Esophagus squamous epithelium (tissue), 5 donors: Measurements from ENCODE around the gene UBAC2. TPM values are rescaled to one million over a fixed set of nuclear protein-coding genes. Genes with fewer than 3 reads are reported as not detected.

Source experiments
- DNase-seq: peaks from one replicate; lab custom pipeline; 2025; lab: John Stamatoyannopoulos, UW
- H3K27ac ChIP-seq, 4 donors: fragments of 200-600 bp; sonication (generic); one replicate each; pipeline ENCODE4 v1.5.1; 2016 to 2019; ENCODE audit warnings: mild to moderate bottlenecking in 1 of 4
- H3K27me3 ChIP-seq, 4 donors: fragments of 200-600 bp; sonication (generic); 1 replicate in 3 of 4; 2 replicates in 1 of 4; pipeline versions ENCODE4 v1.5.1 to v1.6.0; 2017 to 2021; ENCODE audit warnings: antibody characterized with exemption in 1 of 4
- H3K36me3 ChIP-seq, 3 donors: fragments of 200-600 bp; sonication (generic); one replicate each; pipeline ENCODE4 v1.5.1; 2016 to 2019
- H3K4me1 ChIP-seq, 3 donors: fragments of 200-600 bp; sonication (generic); one replicate each; pipeline ENCODE4 v1.5.1; 2017 to 2019
- H3K4me3 ChIP-seq, 4 donors: fragments of 200-600 bp; sonication (generic); 1 replicate in 3 of 4; 2 replicates in 1 of 4; pipeline ENCODE4 v1.5.1; 2016 to 2019; ENCODE audit warnings: mild to moderate bottlenecking in 2 of 4, moderate library complexity in 1 of 4
- H3K9me3 ChIP-seq, 3 donors: fragments of 200-600 bp; sonication (generic); one replicate each; pipeline ENCODE4 v1.5.1; 2016 to 2019
- POLR2A ChIP-seq, 4 donors: fragments of 450-650 bp; IDR thresholded peaks; one replicate each; pipeline ENCODE4 v1.6.1; 2017; ENCODE audit warnings: antibody characterized with exemption in 4 of 4, mild to moderate bottlenecking in 4 of 4, moderate library complexity in 3 of 4
- WGBS, 2 donors: methylation state at CpG; one replicate each; pipeline ENCODE4 v1.1.5; 2018; 5-methylcytosine and 5-hydroxymethylcytosine counted together
- intact Hi-C: fragments of 100-400 bp; cut with DNase I; formaldehyde crosslinking; loops from one replicate; pipeline ENCODE4 v1.15.0; 2022
- total RNA-seq, 4 donors: library from RNA; depleted of rRNA; stranded (reverse); fragments of >200 nt; gene quantifications; one replicate each; pipeline ENCODE4 v1.1.0, GENCODE V29; 2016
- TF ChIP-seq, protein P1 (sequence below), 6 experiments: fragments of 450-650 bp in 4 of 6; fragments of 200-600 bp in 2 of 6; sonication (generic) in 2 of 6; IDR thresholded peaks; one replicate each; pipeline ENCODE4 v1.5.1; 2016 to 2019; ENCODE audit warnings: antibody characterized with exemption in 6 of 6, mild to moderate bottlenecking in 4 of 6, moderate library complexity in 4 of 6
- donor health status: DM: yes; HTN: yes; CAD: no.

UBAC2 gene
- total RNA-seq, 4 donors from 2014 or later = 60.8 to 84.6 (median 75.0) TPM

DNA sequence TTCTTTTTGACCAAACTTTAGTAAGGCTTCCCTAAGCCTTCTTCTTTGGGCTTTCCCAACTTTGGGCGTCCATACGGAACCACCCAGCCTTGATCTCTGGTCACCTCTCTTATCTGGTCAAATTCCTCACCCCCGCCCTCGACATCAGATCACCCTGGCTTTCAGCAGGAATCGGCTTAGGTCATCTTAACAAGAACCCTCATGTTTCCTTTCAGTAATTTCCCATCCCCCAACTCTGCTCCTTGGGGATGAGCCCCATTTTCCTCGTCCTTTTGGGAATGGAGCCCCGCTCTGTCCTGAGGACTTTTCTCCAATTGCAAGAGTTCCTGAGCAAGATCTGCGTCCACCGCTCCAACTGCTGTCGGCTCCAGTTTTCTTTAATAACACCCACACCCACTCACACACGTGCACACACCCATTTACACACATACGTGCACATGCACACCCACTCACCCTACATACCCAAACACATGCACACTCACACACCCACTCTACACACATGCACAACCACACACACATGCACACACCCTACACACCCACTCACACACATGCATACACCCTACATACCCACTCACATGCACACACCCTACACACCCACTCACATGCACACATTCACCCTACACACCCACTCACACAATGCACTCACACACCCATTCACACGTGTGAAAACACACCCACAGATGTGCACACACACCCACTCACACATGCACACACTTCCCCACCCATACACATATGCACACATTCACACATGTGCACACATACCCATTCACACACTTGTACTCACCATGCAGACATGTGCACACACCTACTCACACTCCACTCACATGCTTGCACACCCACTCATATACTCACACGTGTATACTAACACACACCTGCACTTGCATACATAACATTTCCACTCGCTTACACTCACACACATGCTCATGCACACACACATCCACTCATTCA lies 213.7 kb downstream of the UBAC2 start:
- peaks cover 0 to 3% (median 0%) of the 10 kb centered on the region in 3 donors for H3K4me1 ChIP-seq
- no peak overlapping the region for H3K27ac ChIP-seq
- peaks cover 0 to 30% (median 0%) of the 10 kb centered on the region in 4 donors for H3K27me3 ChIP-seq
- H3K36me3 ChIP-seq = no peaks in the 10 kb centered on the region
- H3K4me3 ChIP-seq = no peak overlapping the region
- TF ChIP-seq, protein P1, sequence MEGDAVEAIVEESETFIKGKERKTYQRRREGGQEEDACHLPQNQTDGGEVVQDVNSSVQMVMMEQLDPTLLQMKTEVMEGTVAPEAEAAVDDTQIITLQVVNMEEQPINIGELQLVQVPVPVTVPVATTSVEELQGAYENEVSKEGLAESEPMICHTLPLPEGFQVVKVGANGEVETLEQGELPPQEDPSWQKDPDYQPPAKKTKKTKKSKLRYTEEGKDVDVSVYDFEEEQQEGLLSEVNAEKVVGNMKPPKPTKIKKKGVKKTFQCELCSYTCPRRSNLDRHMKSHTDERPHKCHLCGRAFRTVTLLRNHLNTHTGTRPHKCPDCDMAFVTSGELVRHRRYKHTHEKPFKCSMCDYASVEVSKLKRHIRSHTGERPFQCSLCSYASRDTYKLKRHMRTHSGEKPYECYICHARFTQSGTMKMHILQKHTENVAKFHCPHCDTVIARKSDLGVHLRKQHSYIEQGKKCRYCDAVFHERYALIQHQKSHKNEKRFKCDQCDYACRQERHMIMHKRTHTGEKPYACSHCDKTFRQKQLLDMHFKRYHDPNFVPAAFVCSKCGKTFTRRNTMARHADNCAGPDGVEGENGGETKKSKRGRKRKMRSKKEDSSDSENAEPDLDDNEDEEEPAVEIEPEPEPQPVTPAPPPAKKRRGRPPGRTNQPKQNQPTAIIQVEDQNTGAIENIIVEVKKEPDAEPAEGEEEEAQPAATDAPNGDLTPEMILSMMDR (IDR thresholded peaks at IDR 0.05) = no peak
- TF ChIP-seq POLR2A (IDR thresholded peaks at IDR 0.05) = no peak
- DNase-seq = no peak
- 69 to 79% methylated on average over 15 of the region's 15 CpGs for WGBS, 2 donors
- no peaks in the 10 kb centered on the region for H3K9me3 ChIP-seq
- intact Hi-C loops = no loop called here

DNA sequence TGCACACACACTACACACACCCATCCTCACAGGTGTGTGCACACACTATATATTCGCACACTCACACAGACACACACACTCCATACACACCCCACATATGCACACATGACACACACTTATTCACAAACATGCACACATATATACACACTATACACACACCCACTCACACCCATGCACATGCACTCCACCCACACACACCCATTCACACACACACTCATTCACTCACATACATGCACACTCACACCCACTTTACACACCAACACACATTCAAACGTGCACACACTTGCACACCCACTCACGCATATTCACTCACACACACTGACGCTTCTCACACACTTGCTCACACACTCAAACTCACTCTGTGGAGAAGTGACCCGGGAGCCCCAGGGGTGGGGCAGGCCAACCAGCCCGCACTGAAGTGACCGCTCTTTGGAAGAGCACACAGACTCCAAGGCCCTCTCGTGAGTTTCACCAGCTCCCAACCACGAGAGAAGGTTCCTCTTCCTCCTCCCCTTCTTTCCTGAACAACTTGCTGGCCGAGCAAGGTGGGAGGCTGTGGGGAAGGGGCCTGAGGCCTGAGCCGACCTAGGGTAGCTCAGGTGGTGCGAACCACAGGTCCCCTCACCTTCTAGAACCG lies 214.5 kb downstream of the UBAC2 start:
- Histone ChIP-seq H3K27ac (peak overlapping the region in 1 of 4 donors; percentile 56), H3K36me3 (no peaks in the 10 kb centered on the region), H3K4me1 (peaks cover 0 to 3% (median 0%) of the 10 kb centered on the region in 3 donors), H3K9me3 (no peaks in the 10 kb centered on the region), H3K4me3 (no peak overlapping the region), H3K27me3 (peaks cover 0 to 35% (median 0%) of the 10 kb centered on the region in 4 donors)
- TF ChIP-seq, protein P1 (IDR thresholded peaks at IDR 0.05) = no peak
- no peak for TF ChIP-seq POLR2A (IDR thresholded peaks at IDR 0.05)
- no peak for DNase-seq
- 76 to 91% methylated on average over 9 to 13 of the region's 13 CpGs for WGBS, 2 donors
- intact Hi-C loops = no loop called here

DNA sequence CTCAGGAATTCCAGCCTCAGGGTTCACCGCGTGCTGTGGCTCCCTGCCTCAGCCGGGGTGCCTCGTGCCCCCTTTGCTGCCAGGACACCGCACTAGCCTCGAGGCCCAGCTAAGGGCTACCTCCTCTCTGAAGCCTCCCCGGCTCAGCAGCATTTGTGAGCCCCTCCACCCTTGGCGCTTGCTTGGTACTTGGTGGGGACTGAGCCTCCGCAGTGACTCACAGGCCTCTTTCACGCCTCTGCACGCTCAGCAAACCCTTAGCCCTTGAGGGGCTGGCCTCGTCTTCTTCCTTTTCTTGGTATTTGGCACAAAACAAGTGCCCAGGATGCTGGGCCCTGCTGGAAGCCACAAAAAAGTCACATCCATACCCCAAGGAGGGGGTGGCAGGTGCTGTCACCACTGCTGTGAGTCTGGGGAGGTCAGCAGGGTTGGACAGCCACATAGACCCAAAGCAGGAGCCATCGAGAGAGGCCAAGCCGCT lies 215.2 kb downstream of the UBAC2 start:
- no peaks in the 10 kb centered on the region for H3K36me3 ChIP-seq
- TF ChIP-seq POLR2A (IDR thresholded peaks at IDR 0.05) = no peak
- TF ChIP-seq, protein P1 (IDR thresholded peaks at IDR 0.05) = no peak
- intact Hi-C loops = no loop called here
- no peak overlapping the region for H3K4me3 ChIP-seq
- 43 to 100% methylated on average over 2 to 4 of the region's 14 CpGs for WGBS, 2 donors
- peak overlapping the region in 1 of 4 donors; percentile 56 for H3K27ac ChIP-seq
- H3K4me1 ChIP-seq = peaks cover 0 to 3% (median 0%) of the 10 kb centered on the region in 3 donors
- peaks cover 0 to 42% (median 0%) of the 10 kb centered on the region in 4 donors for H3K27me3 ChIP-seq
- no peaks in the 10 kb centered on the region for H3K9me3 ChIP-seq
- DNase-seq = no peak

DNA sequence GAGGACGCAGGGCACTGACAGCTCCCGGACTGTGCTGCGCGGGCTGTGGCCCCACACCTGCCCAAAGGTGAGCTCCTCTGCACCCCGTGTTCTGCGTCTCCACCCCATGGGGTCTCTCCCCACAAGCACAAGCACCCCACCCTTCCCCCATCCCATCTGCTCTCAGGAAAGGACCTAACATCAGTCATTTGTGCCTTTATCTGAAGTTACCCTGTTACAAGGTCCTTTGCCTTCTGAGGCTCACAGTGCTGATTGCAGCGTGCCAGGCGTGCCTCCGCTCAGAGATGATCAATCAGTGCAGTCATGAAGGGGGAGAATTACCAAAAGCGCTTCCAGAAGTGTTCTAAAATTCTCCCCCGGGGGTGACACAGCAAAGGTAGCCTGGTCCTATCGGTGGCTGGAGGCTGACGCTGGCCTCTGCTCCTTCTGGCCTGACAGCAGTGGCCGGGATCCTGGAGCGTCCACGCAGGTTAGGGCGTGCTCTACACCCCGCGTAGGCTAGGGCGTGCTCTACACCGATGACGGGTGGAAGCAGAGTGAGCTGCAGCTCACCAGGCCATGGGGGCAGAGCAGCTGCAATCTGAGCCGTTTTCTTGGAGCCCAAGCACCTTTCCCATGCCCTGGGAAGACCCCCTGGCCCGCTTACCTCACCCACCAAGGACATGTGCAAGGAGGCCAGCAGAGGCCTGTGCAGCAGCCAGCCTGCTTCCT lies 215.9 kb downstream of the UBAC2 start:
- Histone ChIP-seq H3K36me3 (no peaks in the 10 kb centered on the region), H3K9me3 (no peaks in the 10 kb centered on the region), H3K27ac (no peak overlapping the region), H3K27me3 (peaks cover 0 to 44% (median 0%) of the 10 kb centered on the region in 4 donors), H3K4me1 (peaks cover 0 to 3% (median 0%) of the 10 kb centered on the region in 3 donors), H3K4me3 (no peak overlapping the region)
- intact Hi-C loops = no loop called here
- 89 to 96% methylated on average over 9 to 10 of the region's 24 CpGs for WGBS, 2 donors
- TF ChIP-seq, protein P1 (IDR thresholded peaks at IDR 0.05) = no peak
- TF ChIP-seq POLR2A (IDR thresholded peaks at IDR 0.05) = no peak
- no peak for DNase-seq
